ENCODE results near the gene SCYGR1. TPM values are rescaled to one million over a fixed set of nuclear protein-coding genes. Genes with fewer than 3 reads are reported as not detected.

SCYGR1 gene
- total RNA-seq, 1 donor from 2014 or later = not detected

GRCh38 chr2:227423656-227424499 lies 36.1 kb upstream of the SCYGR1 start:
- Mint-ChIP-seq H3K27me3 (ENCODE audit: unreplicated experiment) (no peaks in the 10 kb centered on the region), H3K27ac (ENCODE audit: unreplicated experiment) (no peak overlapping the region), H3K4me1 (ENCODE audit: low read depth, unreplicated experiment) (peaks cover 6% of the 10 kb centered on the region), H3K9me3 (ENCODE audit: unreplicated experiment) (no peaks in the 10 kb centered on the region), H3K36me3 (ENCODE audit: unreplicated experiment) (no peaks in the 10 kb centered on the region), H3K4me3 (ENCODE audit: unreplicated experiment) (no peak overlapping the region)
- no peak for DNase-seq
- no peak for TF ChIP-seq CTCF (IDR thresholded peaks at IDR 0.05; ENCODE audit: partially characterized antibody, unreplicated experiment)

- Mint-ChIP-seq H3K27me3 (ENCODE audit: unreplicated experiment) (no peaks in the 10 kb centered on the region), H3K4me3 (ENCODE audit: unreplicated experiment) (no peak overlapping the region), H3K36me3 (ENCODE audit: unreplicated experiment) (no peaks in the 10 kb centered on the region), H3K27ac (ENCODE audit: unreplicated experiment) (no peak overlapping the region), H3K4me1 (ENCODE audit: low read depth, unreplicated experiment) (peaks cover 6% of the 10 kb centered on the region), H3K9me3 (ENCODE audit: unreplicated experiment) (no peaks in the 10 kb centered on the region)
- TF ChIP-seq CTCF (IDR thresholded peaks at IDR 0.05; ENCODE audit: partially characterized antibody, unreplicated experiment) = no peak
- no peak for DNase-seq
Observed at GRCh38 chr2:227420087-227421052, 32.6 kb upstream of the SCYGR1 start.

- H3K9me3 Mint-ChIP-seq (ENCODE audit: unreplicated experiment) = no peaks in the 10 kb centered on the region
- no peaks in the 10 kb centered on the region for H3K36me3 Mint-ChIP-seq (ENCODE audit: unreplicated experiment)
- no peaks in the 10 kb centered on the region for H3K4me1 Mint-ChIP-seq (ENCODE audit: low read depth, unreplicated experiment)
- TF ChIP-seq CTCF (IDR thresholded peaks at IDR 0.05; ENCODE audit: partially characterized antibody, unreplicated experiment) = no peak
- no peak overlapping the region for H3K27ac Mint-ChIP-seq (ENCODE audit: unreplicated experiment)
- H3K27me3 Mint-ChIP-seq (ENCODE audit: unreplicated experiment) = no peaks in the 10 kb centered on the region
- DNase-seq = no peak
- no peak overlapping the region for H3K4me3 Mint-ChIP-seq (ENCODE audit: unreplicated experiment)
Observed at GRCh38 chr2:227416701-227417100, 29.0 kb upstream of the SCYGR1 start.

- no peaks in the 10 kb centered on the region for H3K9me3 Mint-ChIP-seq (ENCODE audit: unreplicated experiment)
- no peak overlapping the region for H3K27ac Mint-ChIP-seq (ENCODE audit: unreplicated experiment)
- H3K27me3 Mint-ChIP-seq (ENCODE audit: unreplicated experiment) = no peaks in the 10 kb centered on the region
- no peak overlapping the region for H3K4me3 Mint-ChIP-seq (ENCODE audit: unreplicated experiment)
- no peaks in the 10 kb centered on the region for H3K4me1 Mint-ChIP-seq (ENCODE audit: low read depth, unreplicated experiment)
- no peak for TF ChIP-seq CTCF (IDR thresholded peaks at IDR 0.05; ENCODE audit: partially characterized antibody, unreplicated experiment)
- DNase-seq = no peak
- H3K36me3 Mint-ChIP-seq (ENCODE audit: unreplicated experiment) = no peaks in the 10 kb centered on the region
Observed at GRCh38 chr2:227415538-227416424, 28.0 kb upstream of the SCYGR1 start.
